C1 segment of cervical spinal cord (tissue), 14 donors: Measurements from ENCODE around the gene MC4R.

ENCODE experiments used
- DNase-seq, 14 donors: peaks; one replicate each; lab custom pipeline; 2025; lab: John Stamatoyannopoulos, UW

The MC4R gene

GRCh38 chr18:60327880-60328279 lies 44.7 kb downstream of the MC4R start:
- no peak for DNase-seq

GRCh38 chr18:60322591-60322990 lies 50.0 kb downstream of the MC4R start:
- DNase-seq = no peak
